Stimulated activated CD4-positive, alpha-beta T cell treated with anti-CD3 and anti-CD28 coated beads, Interleukin-12 subunit alpha, Interleukin-12 subunit beta, amount 100 ng/mL, for 4 hours (primary cell): Measurements from ENCODE around the gene PLB1.

Experiments
- DNase-seq: peaks from one replicate; pipeline ENCODE4 v3.0.0-alpha.2; 2020

Gene PLB1, protein sequence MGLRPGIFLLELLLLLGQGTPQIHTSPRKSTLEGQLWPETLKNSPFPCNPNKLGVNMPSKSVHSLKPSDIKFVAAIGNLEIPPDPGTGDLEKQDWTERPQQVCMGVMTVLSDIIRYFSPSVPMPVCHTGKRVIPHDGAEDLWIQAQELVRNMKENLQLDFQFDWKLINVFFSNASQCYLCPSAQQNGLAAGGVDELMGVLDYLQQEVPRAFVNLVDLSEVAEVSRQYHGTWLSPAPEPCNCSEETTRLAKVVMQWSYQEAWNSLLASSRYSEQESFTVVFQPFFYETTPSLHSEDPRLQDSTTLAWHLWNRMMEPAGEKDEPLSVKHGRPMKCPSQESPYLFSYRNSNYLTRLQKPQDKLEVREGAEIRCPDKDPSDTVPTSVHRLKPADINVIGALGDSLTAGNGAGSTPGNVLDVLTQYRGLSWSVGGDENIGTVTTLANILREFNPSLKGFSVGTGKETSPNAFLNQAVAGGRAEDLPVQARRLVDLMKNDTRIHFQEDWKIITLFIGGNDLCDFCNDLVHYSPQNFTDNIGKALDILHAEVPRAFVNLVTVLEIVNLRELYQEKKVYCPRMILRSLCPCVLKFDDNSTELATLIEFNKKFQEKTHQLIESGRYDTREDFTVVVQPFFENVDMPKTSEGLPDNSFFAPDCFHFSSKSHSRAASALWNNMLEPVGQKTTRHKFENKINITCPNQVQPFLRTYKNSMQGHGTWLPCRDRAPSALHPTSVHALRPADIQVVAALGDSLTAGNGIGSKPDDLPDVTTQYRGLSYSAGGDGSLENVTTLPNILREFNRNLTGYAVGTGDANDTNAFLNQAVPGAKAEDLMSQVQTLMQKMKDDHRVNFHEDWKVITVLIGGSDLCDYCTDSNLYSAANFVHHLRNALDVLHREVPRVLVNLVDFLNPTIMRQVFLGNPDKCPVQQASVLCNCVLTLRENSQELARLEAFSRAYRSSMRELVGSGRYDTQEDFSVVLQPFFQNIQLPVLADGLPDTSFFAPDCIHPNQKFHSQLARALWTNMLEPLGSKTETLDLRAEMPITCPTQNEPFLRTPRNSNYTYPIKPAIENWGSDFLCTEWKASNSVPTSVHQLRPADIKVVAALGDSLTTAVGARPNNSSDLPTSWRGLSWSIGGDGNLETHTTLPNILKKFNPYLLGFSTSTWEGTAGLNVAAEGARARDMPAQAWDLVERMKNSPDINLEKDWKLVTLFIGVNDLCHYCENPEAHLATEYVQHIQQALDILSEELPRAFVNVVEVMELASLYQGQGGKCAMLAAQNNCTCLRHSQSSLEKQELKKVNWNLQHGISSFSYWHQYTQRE (N-terminal part only)

DNA sequence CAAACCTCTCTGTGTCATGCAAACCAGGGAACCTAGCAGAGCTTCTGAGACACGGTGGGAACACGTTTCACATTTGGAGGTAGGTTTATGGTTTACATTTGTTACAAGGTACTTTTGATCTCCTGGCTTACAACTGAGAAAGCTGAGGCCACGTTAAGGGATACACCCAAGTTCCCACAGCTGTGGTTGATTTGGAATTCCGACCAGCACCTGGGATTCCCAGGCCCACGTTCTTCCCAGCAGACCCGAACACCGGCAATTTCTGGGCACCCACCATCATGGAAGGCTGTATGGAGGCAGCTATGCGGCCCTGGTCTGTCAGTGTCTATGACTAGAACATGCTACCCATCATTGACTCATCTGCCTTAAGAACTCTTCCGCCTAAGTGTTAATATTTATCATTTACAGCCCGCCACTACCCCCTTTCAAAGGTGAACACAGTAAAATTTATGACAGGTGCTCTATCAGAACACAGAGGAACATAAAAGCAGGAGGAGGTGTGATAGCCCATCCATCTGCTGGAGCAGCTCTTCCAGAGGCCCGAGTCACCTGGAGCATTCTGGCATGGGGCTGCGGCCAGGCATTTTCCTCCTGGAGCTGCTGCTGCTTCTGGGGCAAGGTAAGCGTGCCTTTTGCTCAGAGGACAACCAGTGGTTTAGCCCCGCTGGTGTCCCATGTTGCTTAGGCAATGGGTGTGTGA lies at the start of gene PLB1:
Gene PLB1, plus strand, starts transcription at position 510 of the 700 bp plus-strand sequence. Its CDS starts 55 bp downstream, at position 565.
- DNase-seq, result no peak

GRCh38 chr2:28446531-28446930 lies 49.3 kb upstream of the PLB1 start:
- no peak for DNase-seq

DNA sequence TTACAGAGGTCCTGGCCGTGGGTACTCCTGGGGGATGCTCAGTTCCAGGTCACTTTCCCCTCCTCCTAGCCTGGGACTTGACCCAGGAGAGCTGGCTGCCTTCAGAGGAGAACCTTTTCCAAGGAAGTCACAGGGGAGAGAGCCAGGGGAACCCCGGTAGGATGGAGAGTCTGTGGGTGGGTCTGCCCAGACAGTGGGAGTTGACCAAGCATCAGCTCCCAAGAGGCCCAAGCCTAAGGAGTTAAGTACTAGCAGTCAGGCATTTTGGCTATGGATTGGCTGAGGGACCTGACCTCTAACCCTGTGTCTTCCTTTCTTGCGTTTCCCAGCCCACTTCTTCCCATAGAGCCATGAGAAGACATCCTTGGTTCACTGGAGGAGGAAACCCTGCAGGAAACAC lies 48.8 kb upstream of the PLB1 start:
- no peak for DNase-seq

GRCh38 chr2:28447943-28448792 lies 47.7 kb upstream of the PLB1 start:
- DNase-seq, result no peak

GRCh38 chr2:28448793-28449100 lies 47.1 kb upstream of the PLB1 start:
- DNase-seq, result no peak

GRCh38 chr2:28449126-28449487 lies 46.8 kb upstream of the PLB1 start:
- no peak for DNase-seq

GRCh38 chr2:28449488-28450395 lies 46.1 kb upstream of the PLB1 start:
- DNase-seq, result peak; percentile 78

- no peak for DNase-seq
These were observed 44.8 kb upstream of the PLB1 start for GRCh38 chr2:28450901-28451565.

DNA sequence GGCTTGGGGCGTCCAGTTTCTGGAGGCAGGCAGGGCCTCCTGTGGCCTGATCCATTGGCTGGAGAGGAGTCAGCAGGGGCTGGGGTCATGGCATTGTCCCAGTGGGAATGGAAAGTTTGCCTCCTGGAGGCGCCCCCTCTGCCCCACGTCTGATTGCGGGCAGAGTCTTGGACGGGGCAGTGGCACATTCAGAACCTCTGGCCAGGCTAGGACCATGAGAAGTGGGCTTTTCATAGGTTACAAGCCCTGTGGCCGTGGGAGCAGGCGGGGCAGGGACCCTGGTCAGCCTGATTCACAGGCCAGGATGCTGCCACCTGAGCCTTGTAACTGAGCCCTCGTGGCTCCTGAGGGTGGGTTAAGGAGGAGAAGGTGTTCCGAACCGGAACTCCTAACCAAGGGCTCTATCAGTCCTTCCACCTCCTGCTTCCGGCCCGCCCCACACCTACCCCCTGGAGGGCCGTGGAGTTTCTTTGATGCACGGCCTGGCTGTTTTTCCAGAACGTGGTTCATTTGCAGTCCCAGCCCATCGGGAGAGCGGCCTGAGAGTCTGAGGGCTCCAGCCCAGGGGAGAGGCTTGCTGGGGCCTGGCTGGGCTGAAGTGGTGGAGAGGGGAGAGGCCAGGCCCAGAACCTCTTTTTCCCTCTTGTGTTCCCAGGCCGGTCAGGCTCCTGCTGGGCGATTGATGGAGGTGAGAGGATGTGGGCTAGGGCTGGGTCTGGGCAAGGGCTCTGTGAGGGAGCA lies 43.9 kb upstream of the PLB1 start:
- DNase-seq, result no peak

DNA sequence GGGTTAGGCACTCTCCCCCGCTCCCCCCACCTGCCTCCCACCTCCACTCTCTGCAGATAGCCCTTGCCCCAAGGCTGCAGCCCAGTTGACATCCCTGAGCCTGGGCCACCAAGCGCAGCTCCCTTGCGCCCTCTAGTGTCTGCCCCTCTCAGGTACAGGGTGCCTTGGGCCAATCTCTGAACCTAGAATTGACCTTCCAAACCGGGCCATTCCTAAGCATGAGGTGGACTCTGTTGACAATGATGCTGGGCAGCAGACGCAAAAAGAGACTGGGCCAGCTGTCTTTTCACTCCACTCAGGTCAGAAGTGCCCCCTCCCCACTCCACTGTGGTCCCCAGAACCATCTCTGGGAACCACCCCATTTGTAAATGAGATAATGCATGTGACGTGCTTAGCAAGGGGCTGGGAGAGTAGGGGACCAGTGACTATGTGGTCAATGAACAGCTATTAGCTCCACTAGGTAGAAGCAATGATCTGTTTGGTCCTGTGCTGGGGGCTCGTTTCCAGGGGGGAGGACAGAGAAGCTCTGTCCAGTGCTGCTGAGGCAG lies 43.3 kb upstream of the PLB1 start:
- peak; percentile 83 for DNase-seq

- no peak for DNase-seq
These were observed 42.5 kb upstream of the PLB1 start for GRCh38 chr2:28453396-28453795.

DNA sequence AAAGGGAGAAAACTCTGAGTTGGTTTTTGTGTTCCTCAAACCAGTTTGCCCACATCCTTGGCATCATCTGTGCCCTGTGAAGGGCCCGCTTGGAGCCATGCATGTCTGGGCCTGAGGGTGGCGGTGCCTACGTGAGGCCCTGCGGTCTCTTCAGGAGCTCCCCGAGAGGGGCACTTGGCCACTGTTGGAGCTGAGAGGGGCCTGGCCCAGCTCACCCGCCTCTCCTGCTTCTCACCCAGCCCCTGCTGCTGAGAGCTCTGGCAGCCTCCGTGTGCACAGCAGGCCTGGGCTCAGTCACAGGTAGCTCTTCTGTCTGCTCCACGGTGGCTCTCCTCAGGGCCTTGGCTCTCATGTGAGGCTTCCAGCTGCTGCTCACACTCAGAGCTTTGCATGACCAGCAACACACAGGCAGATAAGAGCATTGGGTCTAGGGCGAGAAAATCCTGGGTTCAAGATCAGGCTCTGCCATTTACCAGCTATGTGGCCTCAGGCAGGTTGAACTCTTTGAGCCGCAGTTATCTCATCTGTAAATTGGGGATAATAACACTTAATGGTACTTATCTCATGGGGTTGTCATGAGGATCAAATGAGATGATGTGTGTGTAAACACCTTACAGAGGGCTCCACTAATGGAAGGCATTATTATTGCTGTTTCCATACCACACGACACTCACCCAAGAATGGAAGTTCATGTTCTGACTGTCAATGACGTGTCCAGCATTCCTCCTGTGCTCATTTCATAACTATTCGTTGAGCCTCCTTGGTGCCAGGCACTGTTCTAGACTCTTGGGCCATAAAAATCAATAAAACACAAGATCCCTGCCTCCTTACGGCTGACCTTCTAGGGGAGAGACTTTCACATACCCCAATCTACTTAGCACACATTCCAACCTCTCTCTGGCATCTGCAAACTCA lies 41.6 kb upstream of the PLB1 start:
- DNase-seq, result no peak

DNA sequence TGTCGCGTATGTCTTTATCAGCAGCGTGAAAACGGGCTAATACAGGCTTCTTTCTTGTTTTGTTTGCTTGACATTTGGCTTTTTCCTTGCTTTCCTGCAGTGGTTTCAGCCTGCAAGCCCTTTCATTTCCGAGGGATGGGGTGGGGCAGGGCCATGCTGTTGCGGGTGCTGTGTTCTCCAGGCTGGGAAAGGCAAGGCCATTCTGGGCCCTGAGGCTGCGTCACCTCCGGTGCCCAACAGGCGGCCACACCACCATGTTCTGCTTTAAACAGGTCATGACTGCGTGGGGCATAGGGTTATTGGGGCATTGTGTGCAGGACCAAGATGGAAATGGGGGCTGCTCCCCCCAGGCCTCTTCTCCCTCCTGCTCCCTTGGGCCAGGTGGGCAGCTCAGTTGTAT lies 38.6 kb upstream of the PLB1 start:
- DNase-seq, result no peak

- no peak for DNase-seq
These were observed 34.8 kb upstream of the PLB1 start for GRCh38 chr2:28461056-28461455.

DNA sequence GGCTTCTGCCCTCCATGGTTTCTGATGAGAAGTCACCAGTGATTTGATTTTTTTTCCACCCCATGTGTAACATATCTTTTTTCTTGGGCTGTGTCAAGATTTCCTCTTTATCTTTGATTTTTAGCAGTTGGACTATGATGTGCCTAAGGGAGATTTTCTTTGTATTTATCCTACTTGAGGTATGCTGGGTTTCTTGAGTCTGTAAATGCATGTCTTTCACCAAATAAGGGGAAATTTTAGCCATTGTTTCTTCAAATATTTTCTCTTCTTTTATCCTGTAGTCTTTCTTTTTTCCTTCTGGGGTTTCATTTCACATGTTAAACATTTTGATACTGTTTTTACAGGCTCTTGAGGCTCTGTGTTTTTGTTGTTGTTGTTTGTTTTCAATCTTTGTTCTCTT lies 33.7 kb upstream of the PLB1 start:
- no peak for DNase-seq

- DNase-seq, result no peak
These were observed 32.5 kb upstream of the PLB1 start for GRCh38 chr2:28463211-28463816.

DNA sequence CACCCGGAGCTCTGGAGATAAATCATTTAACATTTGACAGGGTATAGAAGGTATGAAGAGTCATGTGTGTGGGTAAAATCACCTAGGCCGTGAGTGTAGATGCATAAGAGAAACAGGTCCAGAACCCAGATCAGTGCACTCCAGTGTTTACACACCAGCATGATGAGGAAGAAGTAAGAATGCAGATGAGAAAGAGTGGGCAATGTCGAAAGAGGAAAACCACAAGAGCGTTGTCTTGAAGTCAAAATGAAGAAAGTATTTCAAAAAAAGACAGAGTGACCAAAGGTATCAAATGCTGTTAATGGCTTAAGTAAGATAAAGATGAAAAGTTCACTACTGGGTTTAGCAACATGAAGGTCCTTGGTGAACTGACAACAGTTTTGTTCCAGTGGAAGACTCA lies 32.0 kb upstream of the PLB1 start:
- DNase-seq, result no peak
